CD14-positive monocyte (primary cell): ENCODE results near the gene SCOC. TPM values are rescaled to one million over a fixed set of nuclear protein-coding genes. Genes with fewer than 3 reads are reported as not detected.

Experiments used
- DNase-seq, 3 donors: peaks; one replicate each; pipeline ENCODE4 v3.0.0-alpha.2; 2011 to 2022
- H2AFZ ChIP-seq: 2 replicates; pipeline ENCODE4 v1.6.0; 2012; ENCODE audit warnings: mild to moderate bottlenecking, low read depth, low read length, inconsistent platforms; ENCODE audit not compliant: insufficient read depth, poor library complexity, severe bottlenecking
- H3K27ac ChIP-seq, 2 donors: 1 replicate in 1 of 2; 2 replicates in 1 of 2; pipeline ENCODE4 v1.5.1; 2012 to 2013; ENCODE audit warnings: low read length in 2 of 2, control low read depth in 1 of 2, inconsistent platforms in 1 of 2, low read depth in 1 of 2, mild to moderate bottlenecking in 1 of 2
- H3K27me3 ChIP-seq, 2 donors: one replicate each; pipeline versions ENCODE4 v1.6.0 to v1.6.1; 2011 to 2013; ENCODE audit warnings: low read length in 2 of 2; ENCODE audit not compliant: control insufficient read depth in 2 of 2, insufficient read depth in 2 of 2
- H3K36me3 ChIP-seq, 2 donors: replicated peaks in 1 of 2; 1 replicate in 1 of 2; 2 replicates in 1 of 2; pipeline versions ENCODE4 v1.5.1 to v1.6.1; 2012 to 2013; ENCODE audit warnings: low read length in 2 of 2, control low read depth in 1 of 2, inconsistent platforms in 1 of 2, mild to moderate bottlenecking in 1 of 2; ENCODE audit not compliant: insufficient read depth in 2 of 2, control insufficient read depth in 1 of 2
- H3K4me1 ChIP-seq, 2 donors: 1 replicate in 1 of 2; 2 replicates in 1 of 2; pipeline versions ENCODE4 v1.5.1 to v1.6.1; 2012 to 2013; ENCODE audit warnings: low read length in 2 of 2, control low read depth in 1 of 2, inconsistent platforms in 1 of 2, mild to moderate bottlenecking in 1 of 2, moderate library complexity in 1 of 2; ENCODE audit not compliant: insufficient read depth in 2 of 2, control insufficient read depth in 1 of 2
- H3K4me2 ChIP-seq: replicated peaks from 2 replicates; pipeline ENCODE3; 2012; ENCODE audit warnings: low read length, moderate library complexity, mild to moderate bottlenecking; ENCODE audit not compliant: poor library complexity, severe bottlenecking; ENCODE audit errors: extremely low read depth
- H3K4me3 ChIP-seq, 3 experiments: fragments of 200-600 bp in 1 of 3; sonication (generic) in 1 of 3; replicated peaks in 1 of 3; 1 replicate in 2 of 3; 2 replicates in 1 of 3; pipeline ENCODE4 v1.5.1; 2011 to 2013; ENCODE audit warnings: low read length in 3 of 3, mild to moderate bottlenecking in 3 of 3, control low read depth in 2 of 3, low read depth in 2 of 3, inconsistent platforms in 1 of 3, moderate library complexity in 1 of 3
- H3K79me2 ChIP-seq: 2 replicates; pipeline ENCODE4 v1.6.0; 2012; ENCODE audit warnings: mild to moderate bottlenecking, control low read depth, inconsistent platforms, low read length, moderate library complexity; ENCODE audit not compliant: insufficient read depth
- H3K9ac ChIP-seq: 2 replicates; pipeline ENCODE4 v1.6.0; 2017; ENCODE audit warnings: low read length, mild to moderate bottlenecking; ENCODE audit not compliant: insufficient read depth, poor library complexity, severe bottlenecking
- H3K9me3 ChIP-seq, 2 donors: replicated peaks in 1 of 2; 1 replicate in 1 of 2; 2 replicates in 1 of 2; pipeline versions ENCODE4 v1.5.1 to v1.6.1; 2012 to 2013; ENCODE audit warnings: low read length in 2 of 2, control low read depth in 1 of 2; ENCODE audit not compliant: control insufficient read depth in 1 of 2, insufficient read depth in 1 of 2
- H4K20me1 ChIP-seq: 2 replicates; pipeline ENCODE4 v1.6.0; 2012; ENCODE audit warnings: mild to moderate bottlenecking, low read length, control low read depth, moderate library complexity; ENCODE audit not compliant: insufficient read depth
- H3K27ac Mint-ChIP-seq, 7 donors: one replicate each; pipeline ENCODE4 v1.8.0; 2020; ENCODE audit warnings: mild to moderate bottlenecking in 7 of 7, mixed read lengths in 7 of 7, moderate library complexity in 6 of 7, inconsistent platforms in 2 of 7
- H3K27me3 Mint-ChIP-seq, 3 donors: one replicate each; pipeline ENCODE4 v1.8.0; 2021 to 2022; ENCODE audit warnings: low read depth in 3 of 3, mild to moderate bottlenecking in 3 of 3, mixed read lengths in 3 of 3, moderate library complexity in 3 of 3, inconsistent platforms in 1 of 3
- H3K36me3 Mint-ChIP-seq, 2 donors: one replicate each; pipeline ENCODE4 v1.8.0; 2020; ENCODE audit warnings: mixed read lengths in 2 of 2, inconsistent platforms in 1 of 2, mild to moderate bottlenecking in 1 of 2
- H3K4me1 Mint-ChIP-seq: one replicate; pipeline ENCODE4 v1.8.0; 2020; ENCODE audit warnings: mild to moderate bottlenecking, mixed read lengths
- H3K4me3 Mint-ChIP-seq, 2 donors: one replicate each; pipeline ENCODE4 v1.8.0; 2020; ENCODE audit warnings: mild to moderate bottlenecking in 2 of 2, mixed read lengths in 2 of 2, moderate library complexity in 1 of 2
- H3K9me3 Mint-ChIP-seq, 7 donors: one replicate each; pipeline ENCODE4 v1.8.0; 2020 to 2022; ENCODE audit warnings: mixed read lengths in 7 of 7, mild to moderate bottlenecking in 6 of 7, moderate library complexity in 6 of 7, inconsistent platforms in 2 of 7
- CTCF ChIP-seq: fragments of 200-600 bp; IDR thresholded peaks from one replicate; pipeline ENCODE4 v1.8.0; 2022; ENCODE audit warnings: antibody characterized with exemption, mild to moderate bottlenecking
- WGBS: methylation state at CpG from one replicate; pipeline ENCODE4 v1.1.5; 2013; ENCODE audit warnings: missing lambda C conversion rate; ENCODE audit not compliant: insufficient coverage; 5-methylcytosine and 5-hydroxymethylcytosine counted together
- intact Hi-C, 2 donors: fragments of 100-400 bp; cut with micrococcal nuclease; formaldehyde crosslinking; loops; one replicate each; pipeline versions ENCODE4 v1.15.0 to v1.15.1; 2023
- polyA plus RNA-seq, 3 donors: library from polyadenylated mRNA; depleted of rRNA in 1 of 3; unstranded in 2 of 3; stranded (reverse) in 1 of 3; fragments of 300-500 nt in 2 of 3; fragments of >200 nt in 1 of 3; fragmentation: Illumina TruSeq in 2 of 3; gene quantifications; 1 replicate in 2 of 3; 2 replicates in 1 of 3; pipeline ENCODE4 v1.2.3, GENCODE V29; 2012 to 2021

The SCOC gene
- polyA plus RNA-seq, 3 donors = 5.3 to 22.6 (median 21.2) TPM

GRCh38 chr4:140363051-140363450 lies 10.4 kb upstream of the SCOC start:
- Histone ChIP-seq H4K20me1 (no peaks in the 10 kb centered on the region), H3K79me2 (no peaks in the 10 kb centered on the region), H3K27ac (no peak overlapping the region), H3K4me2 (no peak overlapping the region), H3K9ac (no peak overlapping the region), H2AFZ (no peak overlapping the region), H3K36me3 (no peaks in the 10 kb centered on the region), H3K27me3 (no peaks in the 10 kb centered on the region), H3K4me3 (no peak overlapping the region), H3K9me3 (no peaks in the 10 kb centered on the region), H3K4me1 (no peaks in the 10 kb centered on the region)
- intact Hi-C loops = loop anchor here in 1 of 2 donors (10.0 kb wide), 1 partner anchor 522 kb away; no protein-coding TSS in a partner anchor
- no peaks in the 10 kb centered on the region for H3K9me3 Mint-ChIP-seq
- no peaks in the 10 kb centered on the region for H3K27me3 Mint-ChIP-seq
- DNase-seq = no peak
- H3K36me3 Mint-ChIP-seq = no peaks in the 10 kb centered on the region
- no CpG with 5 or more reads among the region's 3 CpGs for WGBS
- H3K4me3 Mint-ChIP-seq = no peak overlapping the region
- H3K27ac Mint-ChIP-seq = no peak overlapping the region
- no peaks in the 10 kb centered on the region for H3K4me1 Mint-ChIP-seq
- no peak for TF ChIP-seq CTCF

GRCh38 chr4:140363558-140363957 lies 9.9 kb upstream of the SCOC start:
- DNase-seq = no peak
- no peaks in the 10 kb centered on the region for H3K36me3 ChIP-seq
- intact Hi-C loops = loop anchor here in 1 of 2 donors (10.0 kb wide), 1 partner anchor 521 kb away; no protein-coding TSS in a partner anchor
- no peak for TF ChIP-seq CTCF
- no peaks in the 10 kb centered on the region for H3K9me3 ChIP-seq
- no peak overlapping the region for H3K9ac ChIP-seq
- Mint-ChIP-seq H3K4me1 (no peaks in the 10 kb centered on the region), H3K4me3 (no peak overlapping the region), H3K36me3 (no peaks in the 10 kb centered on the region), H3K9me3 (no peaks in the 10 kb centered on the region), H3K27me3 (no peaks in the 10 kb centered on the region), H3K27ac (no peak overlapping the region)
- no peaks in the 10 kb centered on the region for H3K27me3 ChIP-seq
- no peak overlapping the region for H3K4me2 ChIP-seq
- H3K79me2 ChIP-seq = no peaks in the 10 kb centered on the region
- no peaks in the 10 kb centered on the region for H3K4me1 ChIP-seq
- no peak overlapping the region for H3K27ac ChIP-seq
- no peaks in the 10 kb centered on the region for H4K20me1 ChIP-seq
- no peak overlapping the region for H3K4me3 ChIP-seq
- H2AFZ ChIP-seq = no peak overlapping the region
